ENCODE results near the gene CORO2A.

GRCh38 chr9:98161851-98162250, 30.6 kb downstream of the CORO2A start:
- TF ChIP-seq, protein P1, sequence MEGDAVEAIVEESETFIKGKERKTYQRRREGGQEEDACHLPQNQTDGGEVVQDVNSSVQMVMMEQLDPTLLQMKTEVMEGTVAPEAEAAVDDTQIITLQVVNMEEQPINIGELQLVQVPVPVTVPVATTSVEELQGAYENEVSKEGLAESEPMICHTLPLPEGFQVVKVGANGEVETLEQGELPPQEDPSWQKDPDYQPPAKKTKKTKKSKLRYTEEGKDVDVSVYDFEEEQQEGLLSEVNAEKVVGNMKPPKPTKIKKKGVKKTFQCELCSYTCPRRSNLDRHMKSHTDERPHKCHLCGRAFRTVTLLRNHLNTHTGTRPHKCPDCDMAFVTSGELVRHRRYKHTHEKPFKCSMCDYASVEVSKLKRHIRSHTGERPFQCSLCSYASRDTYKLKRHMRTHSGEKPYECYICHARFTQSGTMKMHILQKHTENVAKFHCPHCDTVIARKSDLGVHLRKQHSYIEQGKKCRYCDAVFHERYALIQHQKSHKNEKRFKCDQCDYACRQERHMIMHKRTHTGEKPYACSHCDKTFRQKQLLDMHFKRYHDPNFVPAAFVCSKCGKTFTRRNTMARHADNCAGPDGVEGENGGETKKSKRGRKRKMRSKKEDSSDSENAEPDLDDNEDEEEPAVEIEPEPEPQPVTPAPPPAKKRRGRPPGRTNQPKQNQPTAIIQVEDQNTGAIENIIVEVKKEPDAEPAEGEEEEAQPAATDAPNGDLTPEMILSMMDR (IDR thresholded peaks at IDR 0.05), result no peak
- TF ChIP-seq POLR2A (IDR thresholded peaks at IDR 0.05), result no peak

Data from prostate gland (tissue), 2 donors.